ENCODE measurements around the gene TM4SF20.

TM4SF20 gene

DNA sequence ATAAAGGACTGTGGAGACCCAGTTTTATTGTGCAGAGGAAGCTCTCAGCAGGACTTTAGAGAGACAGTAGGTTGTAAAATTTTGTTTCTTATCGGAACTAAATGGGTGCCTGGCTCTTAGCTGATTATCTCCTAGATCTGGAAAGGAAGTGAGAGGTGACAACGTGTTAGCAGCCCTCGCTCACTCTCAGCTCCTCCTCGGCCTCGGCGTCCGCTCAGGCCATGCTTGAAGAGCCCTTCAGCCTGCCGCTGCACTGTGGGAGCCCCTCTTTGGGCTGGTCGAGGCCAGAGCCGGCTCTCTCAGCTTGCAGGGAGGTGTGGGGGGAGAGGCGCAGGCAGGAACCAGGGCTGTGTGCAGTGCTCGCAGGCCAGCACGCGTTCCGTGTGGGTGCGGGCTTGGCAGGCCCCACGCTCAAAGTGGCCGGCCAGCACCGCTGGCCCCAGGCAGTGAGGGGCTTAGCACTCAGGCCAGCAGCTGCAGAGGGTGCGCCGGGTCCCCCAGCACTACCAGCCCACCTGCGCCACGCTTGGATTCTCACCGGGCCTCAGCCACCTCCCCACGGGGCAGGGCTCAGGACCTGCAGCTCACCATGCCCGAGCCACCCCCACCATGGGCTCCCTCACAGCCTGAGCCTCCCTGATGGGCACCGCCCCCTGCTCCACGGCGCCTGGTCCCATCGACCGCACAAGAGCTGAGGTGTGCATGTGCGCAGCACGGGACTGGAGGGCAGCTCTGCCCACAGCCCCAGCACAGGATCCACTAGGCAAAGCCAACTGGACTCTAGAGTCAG is 58.6 kb downstream of the TM4SF20 start:
- Histone ChIP-seq H3K4me3 (ENCODE audit: low read depth, low read length) (no peak overlapping the region), H3K4me1 (ENCODE audit: control insufficient read depth, insufficient read depth, low read length) (no peaks in the 10 kb centered on the region), H3K27ac (ENCODE audit: extremely low read depth, low read depth, low read length) (no peak overlapping the region), H3K36me3 (ENCODE audit: control insufficient read depth in 2 of 2, insufficient read depth in 1 of 2, low read length in 2 of 2) (no peaks in the 10 kb centered on the region), H3K9me3 (ENCODE audit: control insufficient read depth, insufficient read depth, low read depth, low read length) (no peaks in the 10 kb centered on the region)
- peak; percentile 55; the same call in 1 of the 2 replicates for TF ChIP-seq ZNF449 (tag by site-specific recombination; IDR thresholded peaks at IDR 0.05)
- TF ChIP-seq PBX3 (CRISPR knock-in tag; IDR thresholded peaks at IDR 0.05), result no peak
- POLR2A ChIA-PET, result no interaction called here
- CTCF ChIA-PET, result no interaction called here

- TF ChIP-seq ZNF146 (tag by site-specific recombination; IDR thresholded peaks at IDR 0.05) (peak; percentile 85), ZBTB17 (tag by site-specific recombination; IDR thresholded peaks at IDR 0.05) (no peak), ZNF830 (tag by site-specific recombination; IDR thresholded peaks at IDR 0.05; ENCODE audit: low read depth) (no peak), ZNF426 (tag by site-specific recombination; IDR thresholded peaks at IDR 0.05) (no peak)
- POLR2A ChIA-PET, result no interaction called here
- Histone ChIP-seq H3K27ac (ENCODE audit: extremely low read depth, low read depth, low read length) (no peak overlapping the region), H3K4me1 (ENCODE audit: control insufficient read depth, insufficient read depth, low read length) (no peaks in the 10 kb centered on the region), H3K4me3 (ENCODE audit: low read depth, low read length) (no peak overlapping the region), H3K9me3 (ENCODE audit: control insufficient read depth, insufficient read depth, low read depth, low read length) (no peaks in the 10 kb centered on the region), H3K36me3 (ENCODE audit: control insufficient read depth in 2 of 2, insufficient read depth in 1 of 2, low read length in 2 of 2) (no peaks in the 10 kb centered on the region)
- CTCF ChIA-PET, result interaction anchor here (1.6 kb wide), 1 partner anchor 79 kb away, joined by 5 read pairs; no protein-coding TSS in a partner anchor
These were observed 61.3 kb downstream of the TM4SF20 start for GRCh38 chr2:227317834-227318233.

- Histone ChIP-seq H3K4me1 (ENCODE audit: control insufficient read depth, insufficient read depth, low read length) (no peaks in the 10 kb centered on the region), H3K27ac (ENCODE audit: extremely low read depth, low read depth, low read length) (no peak overlapping the region), H3K36me3 (ENCODE audit: control insufficient read depth in 2 of 2, insufficient read depth in 1 of 2, low read length in 2 of 2) (no peaks in the 10 kb centered on the region), H3K9me3 (ENCODE audit: control insufficient read depth, insufficient read depth, low read depth, low read length) (no peaks in the 10 kb centered on the region), H3K4me3 (ENCODE audit: low read depth, low read length) (no peak overlapping the region)
- TF ChIP-seq ZNF16 (tag by site-specific recombination; IDR thresholded peaks at IDR 0.05; ENCODE audit: low read depth) (no peak), ZNF18 (tag by site-specific recombination; IDR thresholded peaks at IDR 0.05) (no peak), ZFHX2 (tag by site-specific recombination; conservative IDR thresholded peaks at IDR 0.05) (no peak), ZNF530 (tag by site-specific recombination; IDR thresholded peaks at IDR 0.05; ENCODE audit: low read depth) (no peak)
- TF ChIP-seq, protein P1, sequence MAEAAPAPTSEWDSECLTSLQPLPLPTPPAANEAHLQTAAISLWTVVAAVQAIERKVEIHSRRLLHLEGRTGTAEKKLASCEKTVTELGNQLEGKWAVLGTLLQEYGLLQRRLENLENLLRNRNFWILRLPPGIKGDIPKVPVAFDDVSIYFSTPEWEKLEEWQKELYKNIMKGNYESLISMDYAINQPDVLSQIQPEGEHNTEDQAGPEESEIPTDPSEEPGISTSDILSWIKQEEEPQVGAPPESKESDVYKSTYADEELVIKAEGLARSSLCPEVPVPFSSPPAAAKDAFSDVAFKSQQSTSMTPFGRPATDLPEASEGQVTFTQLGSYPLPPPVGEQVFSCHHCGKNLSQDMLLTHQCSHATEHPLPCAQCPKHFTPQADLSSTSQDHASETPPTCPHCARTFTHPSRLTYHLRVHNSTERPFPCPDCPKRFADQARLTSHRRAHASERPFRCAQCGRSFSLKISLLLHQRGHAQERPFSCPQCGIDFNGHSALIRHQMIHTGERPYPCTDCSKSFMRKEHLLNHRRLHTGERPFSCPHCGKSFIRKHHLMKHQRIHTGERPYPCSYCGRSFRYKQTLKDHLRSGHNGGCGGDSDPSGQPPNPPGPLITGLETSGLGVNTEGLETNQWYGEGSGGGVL (tag by site-specific recombination; IDR thresholded peaks at IDR 0.05), result no peak
- ChIA-PET CTCF (no interaction called here), POLR2A (no interaction called here)
These were observed 65.8 kb downstream of the TM4SF20 start for GRCh38 chr2:227313310-227313709.

All from HEK293 (cell line).